ENCODE data around the gene SLC24A3. TPM values are rescaled to one million over a fixed set of nuclear protein-coding genes. Genes with fewer than 3 reads are reported as not detected.

SLC24A3 gene
- total and polyA plus RNA-seq, 2 of the 13 experiments (the other 11 are each of a cell fraction or from before 2014, with no cell fraction given), result not detected

DNA sequence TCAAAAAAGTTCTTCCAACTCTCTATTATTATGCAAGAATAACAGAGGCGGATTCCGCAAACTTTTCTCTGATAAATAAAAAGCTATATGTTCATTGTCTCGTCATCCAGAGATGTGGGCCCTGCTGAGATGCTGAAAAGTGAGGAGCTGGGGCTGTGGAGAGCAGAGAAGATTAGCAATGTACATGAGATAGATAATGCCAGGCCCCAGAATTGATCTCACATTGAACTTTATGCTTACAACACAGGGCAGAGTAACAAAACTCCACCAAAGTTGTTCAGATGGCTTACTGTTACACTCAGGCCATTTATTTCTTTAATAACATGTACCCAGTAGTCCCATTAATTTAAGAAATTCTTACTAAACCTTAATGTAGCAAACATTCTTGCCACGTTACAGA is 512.9 kb downstream of the SLC24A3 start:
- CTCF ChIA-PET (ENCODE audit: low intra/inter-chr PET ratio, low total read pairs), result no interaction called here
- no peak for TF ChIP-seq ZFP62 (CRISPR knock-in tag; IDR thresholded peaks at IDR 0.05)
- TF ChIP-seq MIER2 (CRISPR knock-in tag; IDR thresholded peaks at IDR 0.05), result no peak
- BruUV-seq (replicated peaks), result no TSS peak
- Histone ChIP-seq H3K27ac (ENCODE audit: extremely low read length, insufficient read depth, low read length) (no peak overlapping the region), H3K4me1 (ENCODE audit: insufficient read depth, low read length) (no peaks in the 10 kb centered on the region), H2AFZ (ENCODE audit: low read length) (no peak overlapping the region), H3K79me2 (ENCODE audit: insufficient read depth, low read length) (no peaks in the 10 kb centered on the region), H3K36me3 (replicated peaks in 1 of 2; ENCODE audit: control insufficient read depth in 1 of 2, insufficient read depth in 2 of 2, low read length in 2 of 2) (no peaks in the 10 kb centered on the region), H3K9ac (ENCODE audit: insufficient read depth, low read depth, low read length) (no peak overlapping the region), H3K27me3 (ENCODE audit: control insufficient read depth in 1 of 2, insufficient read depth in 2 of 2, low read length in 2 of 2) (peaks cover 1 to 38% of the 10 kb centered on the region in 2 experiments; a peak in 2 of 5 replicates), H3K4me2 (ENCODE audit: low read depth, low read length) (no peak overlapping the region), H4K20me1 (ENCODE audit: insufficient read depth, low read length) (no peaks in the 10 kb centered on the region), H3K4me3 (replicated peaks in 1 of 3; ENCODE audit: insufficient read depth in 1 of 3, low read depth in 2 of 3, low read length in 3 of 3) (no peak overlapping the region), H3K9me3 (ENCODE audit: low read length) (no peaks in the 10 kb centered on the region)
- DNase-seq (ENCODE audit: low spot score) (no peak), ATAC-seq (no peak), FAIRE-seq (no peak)
- 44% methylated on average over 4 of the region's 4 CpGs for WGBS (ENCODE audit: low lambda C conversion rate)
- intact Hi-C loops (cut with micrococcal nuclease; ENCODE audit: unreplicated experiment), result no loop called here
- POLR2A ChIA-PET, result no interaction called here
- in situ Hi-C loops (cut with HindIII; ENCODE audit: extremely low pct_ligation_motif_present, low pct_unique_long_range_greater_than_20kb), result no loop called here

GRCh38 chr20:19725814-19726525 is 513.5 kb downstream of the SLC24A3 start:
- intact Hi-C loops (cut with micrococcal nuclease; ENCODE audit: unreplicated experiment) (no loop called here), in situ Hi-C loops (cut with HindIII; ENCODE audit: extremely low pct_ligation_motif_present, low pct_unique_long_range_greater_than_20kb) (no loop called here)
- Histone ChIP-seq H3K27ac (ENCODE audit: extremely low read length, insufficient read depth, low read length) (no peak overlapping the region), H3K9ac (ENCODE audit: insufficient read depth, low read depth, low read length) (no peak overlapping the region), H3K4me1 (ENCODE audit: insufficient read depth, low read length) (no peaks in the 10 kb centered on the region), H3K4me2 (ENCODE audit: low read depth, low read length) (no peak overlapping the region), H3K79me2 (ENCODE audit: insufficient read depth, low read length) (no peaks in the 10 kb centered on the region), H3K36me3 (replicated peaks in 1 of 2; ENCODE audit: control insufficient read depth in 1 of 2, insufficient read depth in 2 of 2, low read length in 2 of 2) (no peaks in the 10 kb centered on the region), H3K4me3 (replicated peaks in 1 of 3; ENCODE audit: insufficient read depth in 1 of 3, low read depth in 2 of 3, low read length in 3 of 3) (no peak overlapping the region), H4K20me1 (ENCODE audit: insufficient read depth, low read length) (no peaks in the 10 kb centered on the region), H3K27me3 (ENCODE audit: control insufficient read depth in 1 of 2, insufficient read depth in 2 of 2, low read length in 2 of 2) (peaks cover 1 to 32% of the 10 kb centered on the region in 2 experiments; a peak in 3 of 5 replicates), H3K9me3 (ENCODE audit: low read length) (no peaks in the 10 kb centered on the region), H2AFZ (ENCODE audit: low read length) (no peak overlapping the region)
- no TSS peak for BruUV-seq (replicated peaks)
- 0% methylated on average over 1 of the region's 1 CpG for WGBS (ENCODE audit: low lambda C conversion rate)
- DNase-seq (ENCODE audit: low spot score) (no peak), FAIRE-seq (peak; percentile 8), ATAC-seq (no peak)
- CTCF ChIA-PET (ENCODE audit: low intra/inter-chr PET ratio, low total read pairs), result no interaction called here
- POLR2A ChIA-PET, result no interaction called here
- TF ChIP-seq HOMEZ (CRISPR knock-in tag; IDR thresholded peaks at IDR 0.05; ENCODE audit: low read depth) (no peak), ZNF317 (CRISPR knock-in tag; IDR thresholded peaks at IDR 0.05) (no peak), SP4 (CRISPR knock-in tag; IDR thresholded peaks at IDR 0.05) (no peak), ATRX (CRISPR knock-in tag; IDR thresholded peaks at IDR 0.05; ENCODE audit: borderline replicate concordance) (no peak), CBX5 (CRISPR knock-in tag; IDR thresholded peaks at IDR 0.05; ENCODE audit: borderline replicate concordance) (no peak), ZNF280D (CRISPR knock-in tag; IDR thresholded peaks at IDR 0.05) (no peak)
- TF ChIP-seq, protein P1, sequence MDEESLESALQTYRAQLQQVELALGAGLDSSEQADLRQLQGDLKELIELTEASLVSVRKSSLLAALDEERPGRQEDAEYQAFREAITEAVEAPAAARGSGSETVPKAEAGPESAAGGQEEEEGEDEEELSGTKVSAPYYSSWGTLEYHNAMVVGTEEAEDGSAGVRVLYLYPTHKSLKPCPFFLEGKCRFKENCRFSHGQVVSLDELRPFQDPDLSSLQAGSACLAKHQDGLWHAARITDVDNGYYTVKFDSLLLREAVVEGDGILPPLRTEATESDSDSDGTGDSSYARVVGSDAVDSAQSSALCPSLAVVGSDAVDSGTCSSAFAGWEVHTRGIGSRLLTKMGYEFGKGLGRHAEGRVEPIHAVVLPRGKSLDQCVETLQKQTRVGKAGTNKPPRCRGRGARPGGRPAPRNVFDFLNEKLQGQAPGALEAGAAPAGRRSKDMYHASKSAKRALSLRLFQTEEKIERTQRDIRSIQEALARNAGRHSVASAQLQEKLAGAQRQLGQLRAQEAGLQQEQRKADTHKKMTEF (CRISPR knock-in tag; IDR thresholded peaks at IDR 0.05), result no peak
- TF ChIP-seq, protein P2, sequence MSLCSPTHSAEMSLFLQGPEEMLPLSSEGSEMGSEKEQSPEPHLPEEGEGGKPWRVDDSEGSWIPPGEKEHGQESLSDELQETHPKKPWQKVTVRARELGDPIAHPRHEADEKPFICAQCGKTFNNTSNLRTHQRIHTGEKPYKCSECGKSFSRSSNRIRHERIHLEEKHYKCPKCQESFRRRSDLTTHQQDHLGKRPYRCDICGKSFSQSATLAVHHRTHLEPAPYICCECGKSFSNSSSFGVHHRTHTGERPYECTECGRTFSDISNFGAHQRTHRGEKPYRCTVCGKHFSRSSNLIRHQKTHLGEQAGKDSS (CRISPR knock-in tag; IDR thresholded peaks at IDR 0.05; ENCODE audit: borderline replicate concordance, low read depth), result no peak
